ACC112 (cell line): ENCODE measurements around the gene MPI.

Experiments used
- H2AFZ ChIP-seq: fragments of 200-600 bp; sonication (generic); one replicate; pipeline ENCODE4 v1.6.0; 2017; ENCODE audit warnings: antibody characterized with exemption, low read length; ENCODE audit not compliant: unreplicated experiment
- H3K27ac ChIP-seq: fragments of 200-600 bp; sonication (generic); 2 replicates; pipeline ENCODE4 v1.5.1; 2014; ENCODE audit warnings: low read depth, mild to moderate bottlenecking, antibody characterized with exemption, low read length, moderate library complexity
- H3K27me3 ChIP-seq: fragments of 200-600 bp; sonication (generic); 2 replicates; pipeline ENCODE4 v1.6.1; 2014; ENCODE audit warnings: mild to moderate bottlenecking, antibody characterized with exemption, low read length, moderate library complexity, mixed read lengths; ENCODE audit not compliant: insufficient read depth
- H3K36me3 ChIP-seq: fragments of 200-600 bp; sonication (generic); 2 replicates; pipeline ENCODE4 v1.6.1; 2016; ENCODE audit warnings: mild to moderate bottlenecking, antibody characterized with exemption, low read length, moderate library complexity, mixed read lengths; ENCODE audit not compliant: insufficient read depth
- H3K4me1 ChIP-seq: fragments of 200-600 bp; sonication (generic); one replicate; pipeline ENCODE4 v1.6.1; 2016; ENCODE audit warnings: low read length, mixed read lengths; ENCODE audit not compliant: insufficient read depth, unreplicated experiment, control insufficient read depth
- H3K4me3 ChIP-seq: fragments of 200-600 bp; sonication (generic); 2 replicates; pipeline ENCODE4 v1.5.1; 2014; ENCODE audit warnings: mild to moderate bottlenecking, low read depth, low read length
- H3K79me2 ChIP-seq: fragments of 200-600 bp; sonication (generic); one replicate; pipeline ENCODE4 v1.6.0; 2016; ENCODE audit warnings: low read length; ENCODE audit not compliant: control insufficient read depth, unreplicated experiment, insufficient read depth

Gene MPI

GRCh38 chr15:74864296-74864695 is 25.5 kb upstream of the MPI start:
- Histone ChIP-seq H3K27ac (no peak overlapping the region), H3K27me3 (no peaks in the 10 kb centered on the region), H3K4me3 (no peak overlapping the region), H2AFZ (no peak overlapping the region), H3K36me3 (peaks cover 9% of the 10 kb centered on the region; the same call in 1 of the 2 replicates), H3K4me1 (peaks cover 10% of the 10 kb centered on the region), H3K79me2 (peaks cover 34% of the 10 kb centered on the region)

- Histone ChIP-seq H3K36me3 (peaks cover 9% of the 10 kb centered on the region; the same call in 1 of the 2 replicates), H3K79me2 (peaks cover 40% of the 10 kb centered on the region), H3K4me1 (peaks cover 10% of the 10 kb centered on the region), H3K27ac (no peak overlapping the region), H3K27me3 (no peaks in the 10 kb centered on the region), H3K4me3 (no peak overlapping the region), H2AFZ (no peak overlapping the region)
These were observed 24.5 kb upstream of the MPI start for GRCh38 chr15:74865316-74865715.

- H3K27me3 ChIP-seq = no peaks in the 10 kb centered on the region
- peaks cover 9% of the 10 kb centered on the region; the same call in 1 of the 2 replicates for H3K36me3 ChIP-seq
- H3K79me2 ChIP-seq = peaks cover 48% of the 10 kb centered on the region
- no peak overlapping the region for H3K4me3 ChIP-seq
- H2AFZ ChIP-seq = no peak overlapping the region
- H3K4me1 ChIP-seq = peaks cover 10% of the 10 kb centered on the region
- no peak overlapping the region for H3K27ac ChIP-seq
These were observed 23.8 kb upstream of the MPI start for GRCh38 chr15:74866090-74866489.

DNA sequence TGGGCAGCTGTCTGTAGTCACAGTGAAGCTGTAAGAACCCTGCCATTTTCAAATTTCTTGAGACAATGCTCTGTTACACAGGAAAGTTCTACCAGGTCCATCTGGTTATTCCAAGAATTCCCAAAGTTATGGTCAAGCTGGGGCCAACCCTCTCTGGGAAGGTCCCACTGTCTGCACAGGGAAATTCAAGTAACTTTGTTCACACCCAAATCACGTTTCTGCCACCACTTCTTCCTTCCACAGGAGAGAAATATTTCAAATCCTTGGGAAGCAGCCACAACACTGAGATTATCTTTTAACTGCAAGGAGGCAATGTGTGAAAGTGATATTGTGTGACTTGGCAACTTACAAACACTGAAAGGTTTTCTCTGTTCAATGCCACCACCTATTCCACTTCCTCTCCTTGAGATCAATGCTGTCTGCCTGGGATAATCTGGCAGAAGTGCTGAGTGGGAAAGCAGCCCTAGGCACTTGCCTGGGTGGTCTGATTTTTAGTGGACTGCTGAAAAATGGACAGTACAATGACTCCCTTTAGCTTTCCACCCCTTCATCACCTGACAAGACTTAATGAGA is 22.3 kb upstream of the MPI start:
- Histone ChIP-seq H3K4me1 (peaks cover 10% of the 10 kb centered on the region), H3K4me3 (no peak overlapping the region), H3K36me3 (peaks cover 9% of the 10 kb centered on the region; the same call in 1 of the 2 replicates), H3K27me3 (no peaks in the 10 kb centered on the region), H2AFZ (no peak overlapping the region), H3K27ac (no peak overlapping the region), H3K79me2 (peaks cover 57% of the 10 kb centered on the region)

GRCh38 chr15:74868059-74868458 is 21.8 kb upstream of the MPI start:
- peaks cover 9% of the 10 kb centered on the region; the same call in 1 of the 2 replicates for H3K36me3 ChIP-seq
- H3K27ac ChIP-seq = no peak overlapping the region
- H2AFZ ChIP-seq = no peak overlapping the region
- H3K4me1 ChIP-seq = peaks cover 10% of the 10 kb centered on the region
- no peak overlapping the region for H3K4me3 ChIP-seq
- peaks cover 59% of the 10 kb centered on the region for H3K79me2 ChIP-seq
- H3K27me3 ChIP-seq = no peaks in the 10 kb centered on the region

DNA sequence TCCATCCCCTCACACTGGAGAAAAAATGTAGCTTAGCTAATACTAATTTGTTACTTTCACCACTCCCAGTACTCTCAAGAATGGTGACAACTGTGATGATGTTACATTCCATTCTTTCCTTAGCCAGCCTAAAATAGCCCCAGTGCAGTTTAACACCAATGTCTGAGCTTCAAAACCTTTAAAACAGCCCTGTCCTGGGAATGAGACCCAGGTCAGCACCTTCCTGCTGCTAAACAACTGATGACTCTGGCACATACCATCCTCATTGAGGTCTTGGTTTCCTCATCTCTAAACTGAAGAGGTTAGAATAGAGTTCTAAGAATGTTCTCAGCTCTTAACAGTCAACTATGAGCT is 20.5 kb upstream of the MPI start:
- Histone ChIP-seq H3K79me2 (peaks cover 56% of the 10 kb centered on the region), H3K27ac (no peak overlapping the region), H3K4me3 (no peak overlapping the region)

GRCh38 chr15:74869726-74870407 is 20.0 kb upstream of the MPI start:
- peaks cover 5% of the 10 kb centered on the region for H3K4me1 ChIP-seq
- H3K4me3 ChIP-seq = no peak overlapping the region
- H3K27me3 ChIP-seq = no peaks in the 10 kb centered on the region
- peaks cover 9% of the 10 kb centered on the region; the same call in 1 of the 2 replicates for H3K36me3 ChIP-seq
- no peak overlapping the region for H2AFZ ChIP-seq
- peaks cover 53% of the 10 kb centered on the region for H3K79me2 ChIP-seq
- no peak overlapping the region for H3K27ac ChIP-seq

More for the DNA sequence above, 20.5 kb upstream of the MPI start:
- H3K36me3 ChIP-seq = peaks cover 9% of the 10 kb centered on the region; the same call in 1 of the 2 replicates
- H3K27me3 ChIP-seq = no peaks in the 10 kb centered on the region
- no peak overlapping the region for H2AFZ ChIP-seq
- peaks cover 5% of the 10 kb centered on the region for H3K4me1 ChIP-seq

DNA sequence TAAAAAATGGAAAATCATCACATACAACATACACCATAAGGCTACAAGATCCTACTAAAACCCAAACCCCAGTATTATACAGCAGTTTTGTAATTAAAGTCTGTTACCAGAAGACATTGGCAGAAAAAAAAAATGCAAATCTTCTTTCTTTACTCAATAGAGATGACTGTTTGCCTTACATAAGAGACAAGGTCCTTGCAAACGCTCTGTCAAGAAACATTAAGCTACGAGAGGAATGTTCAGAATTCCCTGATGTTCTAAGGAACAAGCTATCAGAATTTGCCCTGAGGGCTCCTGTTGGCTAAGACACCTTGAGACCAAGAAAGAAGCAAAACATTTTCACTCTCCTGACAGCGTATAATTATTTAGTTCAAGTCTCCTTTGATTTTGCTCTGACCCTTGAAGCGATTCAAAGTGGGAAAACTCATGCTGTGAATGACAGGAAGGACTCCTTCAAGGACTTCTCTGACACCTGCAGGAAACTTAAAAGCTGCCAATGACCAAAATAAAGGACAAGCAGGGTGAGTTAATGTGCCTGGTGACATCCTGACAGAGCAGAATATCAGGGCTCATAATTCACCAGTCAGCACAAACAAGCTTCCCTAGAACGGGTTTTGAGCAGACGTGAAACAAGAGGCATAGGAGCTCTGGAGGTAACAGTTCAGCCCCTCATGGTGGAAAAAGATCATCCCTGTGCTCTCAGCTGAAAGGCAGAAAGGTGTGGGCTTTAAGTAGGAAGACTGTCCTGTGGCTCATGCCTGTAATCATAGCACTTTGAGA is 19.2 kb upstream of the MPI start:
- Histone ChIP-seq H3K79me2 (peaks cover 53% of the 10 kb centered on the region), H2AFZ (no peak overlapping the region), H3K27me3 (no peaks in the 10 kb centered on the region), H3K4me3 (no peak overlapping the region), H3K36me3 (peaks cover 9% of the 10 kb centered on the region; the same call in 1 of the 2 replicates), H3K4me1 (peaks cover 5% of the 10 kb centered on the region), H3K27ac (no peak overlapping the region)

- peaks cover 44% of the 10 kb centered on the region for H3K79me2 ChIP-seq
- H2AFZ ChIP-seq = no peak overlapping the region
- H3K27me3 ChIP-seq = no peaks in the 10 kb centered on the region
These were observed 17.2 kb upstream of the MPI start for GRCh38 chr15:74872702-74873035.

GRCh38 chr15:74873036-74873755 is 16.6 kb upstream of the MPI start, which contains the start of gene SCAMP2:
Gene SCAMP2 (minus strand): TSS chr15:74873365. CDS start chr15:74873255, 110 bp downstream.
- H3K27me3 ChIP-seq = no peaks in the 10 kb centered on the region
- H3K79me2 ChIP-seq = peaks cover 39% of the 10 kb centered on the region
- peak within 1 kb of the TSS; percentile 70 for H3K27ac ChIP-seq
- peak within 1 kb of the TSS; percentile 95 for H2AFZ ChIP-seq
- peaks cover 2% of the 10 kb centered on the region; the same call in 1 of the 2 replicates for H3K36me3 ChIP-seq
- H3K4me1 ChIP-seq = no peaks in the 10 kb centered on the region
- H3K4me3 ChIP-seq = peak within 1 kb of the TSS; percentile 87

More at GRCh38 chr15:74872702-74873035, 17.2 kb upstream of the MPI start:
- Histone ChIP-seq H3K36me3 (peaks cover 7% of the 10 kb centered on the region; the same call in 1 of the 2 replicates), H3K4me3 (peak overlapping the region; percentile 87), H3K27ac (no peak overlapping the region), H3K4me1 (no peaks in the 10 kb centered on the region)
